ENCODE data around the gene SHMT2. TPM values are rescaled to one million over a fixed set of nuclear protein-coding genes. Genes with fewer than 3 reads are reported as not detected.

The SHMT2 gene
- total RNA-seq, 2 donors from 2014 or later, result 49.6 to 51.4 TPM

- no peak for DNase-seq (ENCODE audit: low spot score)
- intact Hi-C loops (cut with DNase I), result loop anchor here (5.0 kb wide), 1 partner anchor 191 kb away; no protein-coding TSS in a partner anchor
- TF ChIP-seq, protein P1, sequence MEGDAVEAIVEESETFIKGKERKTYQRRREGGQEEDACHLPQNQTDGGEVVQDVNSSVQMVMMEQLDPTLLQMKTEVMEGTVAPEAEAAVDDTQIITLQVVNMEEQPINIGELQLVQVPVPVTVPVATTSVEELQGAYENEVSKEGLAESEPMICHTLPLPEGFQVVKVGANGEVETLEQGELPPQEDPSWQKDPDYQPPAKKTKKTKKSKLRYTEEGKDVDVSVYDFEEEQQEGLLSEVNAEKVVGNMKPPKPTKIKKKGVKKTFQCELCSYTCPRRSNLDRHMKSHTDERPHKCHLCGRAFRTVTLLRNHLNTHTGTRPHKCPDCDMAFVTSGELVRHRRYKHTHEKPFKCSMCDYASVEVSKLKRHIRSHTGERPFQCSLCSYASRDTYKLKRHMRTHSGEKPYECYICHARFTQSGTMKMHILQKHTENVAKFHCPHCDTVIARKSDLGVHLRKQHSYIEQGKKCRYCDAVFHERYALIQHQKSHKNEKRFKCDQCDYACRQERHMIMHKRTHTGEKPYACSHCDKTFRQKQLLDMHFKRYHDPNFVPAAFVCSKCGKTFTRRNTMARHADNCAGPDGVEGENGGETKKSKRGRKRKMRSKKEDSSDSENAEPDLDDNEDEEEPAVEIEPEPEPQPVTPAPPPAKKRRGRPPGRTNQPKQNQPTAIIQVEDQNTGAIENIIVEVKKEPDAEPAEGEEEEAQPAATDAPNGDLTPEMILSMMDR (IDR thresholded peaks at IDR 0.05), result no peak
- TF ChIP-seq POLR2AphosphoS5 (IDR thresholded peaks at IDR 0.05), result no peak
- TF ChIP-seq POLR2A (IDR thresholded peaks at IDR 0.05), result no peak
- 31% methylated on average over 2 of the region's 2 CpGs for WGBS
- Histone ChIP-seq H3K27ac (no peak overlapping the region), H3K4me1 (replicated peaks) (no peaks in the 10 kb centered on the region), H3K9me3 (no peaks in the 10 kb centered on the region), H3K36me3 (peaks cover 3 to 17% of the 10 kb centered on the region in 2 donors), H3K27me3 (replicated peaks; ENCODE audit: insufficient read depth) (no peaks in the 10 kb centered on the region), H3K4me3 (no peak overlapping the region)
These were observed 31.9 kb downstream of the SHMT2 start for GRCh38 chr12:57261428-57261865.

DNA sequence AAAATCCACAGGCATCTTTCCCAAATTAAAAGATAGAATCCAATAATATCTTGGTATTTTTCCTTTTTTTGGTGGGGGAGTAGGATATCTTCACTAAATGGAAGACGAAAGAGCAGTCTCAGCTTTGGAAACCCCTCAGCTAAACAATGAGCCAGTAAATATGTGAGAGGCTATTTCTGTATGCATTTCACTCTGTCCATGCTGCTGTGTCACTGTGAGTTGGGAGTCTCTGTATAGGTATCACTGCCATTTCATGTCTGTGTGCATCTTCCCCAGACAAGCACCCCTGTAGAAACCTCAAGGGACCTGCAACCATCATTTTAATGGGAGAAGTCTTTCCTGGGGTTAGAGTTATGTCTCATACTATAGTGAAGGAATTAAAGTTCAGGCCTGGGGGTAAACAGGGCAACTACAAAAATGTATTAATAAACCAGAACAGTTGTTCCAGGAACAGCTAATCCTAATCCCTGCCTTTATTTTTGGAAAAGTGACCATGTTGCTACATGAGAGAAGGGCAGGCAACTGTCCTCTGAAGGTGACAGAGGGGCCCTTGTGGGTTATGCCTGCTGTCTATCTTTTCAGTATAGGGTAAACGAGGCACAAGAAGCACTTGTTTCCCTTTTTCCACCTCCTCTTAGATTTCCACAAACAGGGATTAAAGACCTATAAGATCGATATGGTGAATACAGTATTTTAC, 32.8 kb downstream of the SHMT2 start:
- H3K9me3 ChIP-seq, result no peaks in the 10 kb centered on the region
- TF ChIP-seq POLR2AphosphoS5 (IDR thresholded peaks at IDR 0.05), result no peak
- no peak for TF ChIP-seq POLR2A (IDR thresholded peaks at IDR 0.05)
- TF ChIP-seq, protein P1 (IDR thresholded peaks at IDR 0.05), result no peak
- H3K27me3 ChIP-seq (replicated peaks; ENCODE audit: insufficient read depth), result no peaks in the 10 kb centered on the region
- 92% methylated on average over 3 of the region's 3 CpGs for WGBS
- no peak for DNase-seq (ENCODE audit: low spot score)
- no peaks in the 10 kb centered on the region for H3K4me1 ChIP-seq (replicated peaks)
- no peak overlapping the region for H3K27ac ChIP-seq
- H3K4me3 ChIP-seq, result no peak overlapping the region
- H3K36me3 ChIP-seq, result peaks cover 3 to 17% of the 10 kb centered on the region in 2 donors
- intact Hi-C loops (cut with DNase I), result loop anchor here (5.0 kb wide), 1 partner anchor 190 kb away; no protein-coding TSS in a partner anchor

DNA sequence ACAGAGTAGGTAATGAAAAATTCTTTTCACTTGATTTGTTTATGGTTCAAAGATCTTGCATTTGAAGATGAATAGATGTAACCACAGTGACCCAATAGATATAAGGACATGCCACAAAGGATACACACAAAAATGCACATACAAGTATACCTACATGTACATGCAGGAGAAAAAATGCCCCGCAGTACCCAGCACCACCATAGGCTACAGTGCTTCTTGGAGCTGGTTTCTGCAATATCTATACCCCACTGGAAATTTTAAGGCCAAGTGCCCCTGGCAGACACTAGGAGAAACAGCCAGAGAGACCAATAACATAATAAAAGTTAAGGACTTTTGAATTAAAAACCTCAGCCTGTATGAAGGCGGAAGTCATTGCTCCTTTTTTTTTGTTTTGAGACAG, 33.6 kb downstream of the SHMT2 start:
- H3K4me3 ChIP-seq, result no peak overlapping the region
- H3K9me3 ChIP-seq, result no peaks in the 10 kb centered on the region
- H3K27me3 ChIP-seq (replicated peaks; ENCODE audit: insufficient read depth), result no peaks in the 10 kb centered on the region
- no peak for DNase-seq (ENCODE audit: low spot score)
- H3K36me3 ChIP-seq, result peaks cover 3 to 10% of the 10 kb centered on the region in 2 donors
- no peak overlapping the region for H3K27ac ChIP-seq
- intact Hi-C loops (cut with DNase I), result loop anchor here (5.0 kb wide), 1 partner anchor 189 kb away; no protein-coding TSS in a partner anchor
- 96% methylated on average over 2 of the region's 2 CpGs for WGBS
- TF ChIP-seq, protein P1 (IDR thresholded peaks at IDR 0.05), result no peak
- TF ChIP-seq POLR2A (IDR thresholded peaks at IDR 0.05), result no peak
- no peak for TF ChIP-seq POLR2AphosphoS5 (IDR thresholded peaks at IDR 0.05)
- H3K4me1 ChIP-seq (replicated peaks), result no peaks in the 10 kb centered on the region

GRCh38 chr12:57266681-57267080, 37.2 kb downstream of the SHMT2 start:
- no peak for TF ChIP-seq POLR2AphosphoS5 (IDR thresholded peaks at IDR 0.05)
- TF ChIP-seq, protein P1 (IDR thresholded peaks at IDR 0.05), result no peak
- no peak for TF ChIP-seq POLR2A (IDR thresholded peaks at IDR 0.05)
- no peaks in the 10 kb centered on the region for H3K9me3 ChIP-seq
- no peak overlapping the region for H3K27ac ChIP-seq
- H3K36me3 ChIP-seq, result peaks cover 3 to 8% of the 10 kb centered on the region in 2 donors
- H3K4me1 ChIP-seq (replicated peaks), result no peaks in the 10 kb centered on the region
- intact Hi-C loops (cut with DNase I), result no loop called here
- DNase-seq (ENCODE audit: low spot score), result no peak
- no peak overlapping the region for H3K4me3 ChIP-seq
- no peaks in the 10 kb centered on the region for H3K27me3 ChIP-seq (replicated peaks; ENCODE audit: insufficient read depth)

- TF ChIP-seq POLR2AphosphoS5 (IDR thresholded peaks at IDR 0.05) (no peak), POLR2A (IDR thresholded peaks at IDR 0.05) (no peak)
- TF ChIP-seq, protein P1 (IDR thresholded peaks at IDR 0.05), result no peak
- Histone ChIP-seq H3K4me3 (no peak overlapping the region), H3K27me3 (replicated peaks; ENCODE audit: insufficient read depth) (no peaks in the 10 kb centered on the region), H3K27ac (no peak overlapping the region), H3K9me3 (no peaks in the 10 kb centered on the region), H3K4me1 (replicated peaks) (no peaks in the 10 kb centered on the region), H3K36me3 (peaks cover 3 to 8% of the 10 kb centered on the region in 2 donors)
- intact Hi-C loops (cut with DNase I), result no loop called here
- DNase-seq (ENCODE audit: low spot score), result no peak
- 84% methylated on average over 7 of the region's 7 CpGs for WGBS
These were observed 38.8 kb downstream of the SHMT2 start for GRCh38 chr12:57268264-57268663.

All from prostate gland (tissue), 2 donors.